GM19438 (cell line): ENCODE data around the gene ZACN.
"Not testable (repeated sequence)": the region's sequence is repeated elsewhere in the genome, so short reads cannot be mapped to it uniquely, and the experiment has no call there.

Experiments used
- ATAC-seq: cut with Tn5 transposase; IDR thresholded peaks from one replicate; pipeline ENCODE4 v1.9.1; 2021; ENCODE audit warnings: low read depth; ENCODE audit not compliant: unreplicated experiment

ZACN gene

GRCh38 chr17:76053246-76054111, 25.5 kb upstream of the ZACN start:
- ATAC-seq = no peak

GRCh38 chr17:76054112-76054476, 24.9 kb upstream of the ZACN start:
- ATAC-seq = no peak

GRCh38 chr17:76056882-76057281, 22.1 kb upstream of the ZACN start:
- no peak for ATAC-seq

- ATAC-seq = not testable (repeated sequence)
Observed at GRCh38 chr17:76058264-76058663, 20.7 kb upstream of the ZACN start.

- ATAC-seq = no peak
Observed at GRCh38 chr17:76063875-76064546, 15.0 kb upstream of the ZACN start.

- ATAC-seq = no peak
Observed at GRCh38 chr17:76065775-76066174, 13.2 kb upstream of the ZACN start.

- no peak for ATAC-seq
Observed at GRCh38 chr17:76071531-76072147, 7.3 kb upstream of the ZACN start.

- ATAC-seq = peak; percentile 94
Observed at GRCh38 chr17:76072148-76072858, 6.7 kb upstream of the ZACN start, which contains the start of gene SRP68. TSS of gene SRP68 (minus strand) at chr17:76072517. CDS start at chr17:76072491, 26 bp downstream.

- no peak for ATAC-seq
Observed at GRCh38 chr17:76074390-76075363, 4.3 kb upstream of the ZACN start, which contains the start of gene GALR2. TSS of gene GALR2 (plus strand) at chr17:76074781. CDS start at chr17:76074884, 103 bp downstream.

- ATAC-seq = no peak
Observed at GRCh38 chr17:76075364-76076145, 3.4 kb upstream of the ZACN start.

- ATAC-seq = no peak
Observed at GRCh38 chr17:76076146-76076764, 2.7 kb upstream of the ZACN start.

GRCh38 chr17:76076765-76077583, 2.0 kb upstream of the ZACN start:
- ATAC-seq = no peak

GRCh38 chr17:76077584-76078110, 1.3 kb upstream of the ZACN start:
- ATAC-seq = no peak

GRCh38 chr17:76078370-76078769, 612 bp upstream of the ZACN start:
- ATAC-seq = not testable (repeated sequence)

GRCh38 chr17:76079535-76079955, 563 bp downstream of the ZACN start:
- ATAC-seq = no peak

GRCh38 chr17:76079956-76080767, 1.2 kb downstream of the ZACN start:
- no peak for ATAC-seq
